AG09309 (cell line): ENCODE data around the gene TTC31.

Experiments
- DNase-seq: peaks from one replicate; pipeline ENCODE4 v3.0.0-alpha.2; 2010; ENCODE audit warnings: low read depth
- H3K4me3 ChIP-seq: 2 replicates; pipeline ENCODE4 v1.5.1; 2011; ENCODE audit warnings: mild to moderate bottlenecking, low read depth, low read length, moderate library complexity; ENCODE audit not compliant: control insufficient read depth
- CTCF ChIP-seq: IDR thresholded peaks from 2 replicates; pipeline ENCODE4 v1.5.1; 2011; ENCODE audit warnings: mild to moderate bottlenecking, low read depth, low read length, inconsistent platforms; ENCODE audit not compliant: insufficient read depth, control insufficient read depth; ENCODE audit errors: missing control alignments

The TTC31 gene

GRCh38 chr2:74510272-74510671, 27.4 kb downstream of the TTC31 start:
- no peak for TF ChIP-seq CTCF
- H3K4me3 ChIP-seq, result no peak overlapping the region
- DNase-seq, result no peak

- no peak for DNase-seq
These were observed 28.5 kb downstream of the TTC31 start for GRCh38 chr2:74511104-74511989.

GRCh38 chr2:74512744-74513604, 30.1 kb downstream of the TTC31 start:
- TF ChIP-seq CTCF, result no peak
- no peak overlapping the region for H3K4me3 ChIP-seq
- no peak for DNase-seq

More at GRCh38 chr2:74511104-74511989, 28.5 kb downstream of the TTC31 start:
- no peak for TF ChIP-seq CTCF
- no peak overlapping the region for H3K4me3 ChIP-seq

GRCh38 chr2:74513605-74514367, 30.9 kb downstream of the TTC31 start:
- no peak for TF ChIP-seq CTCF
- no peak overlapping the region; the same call in 1 of the 2 replicates for H3K4me3 ChIP-seq
- no peak for DNase-seq

GRCh38 chr2:74514368-74515270, 31.7 kb downstream of the TTC31 start, which contains the start of gene TLX2:
Gene TLX2 (plus strand): TSS chr2:74514450. CDS start chr2:74514807, 357 bp downstream.
- no peak for TF ChIP-seq CTCF
- no peak for DNase-seq
- no peak within 1 kb of the TSS; the same call in 1 of the 2 replicates for H3K4me3 ChIP-seq
